Heart right ventricle (tissue), 16 donors: ENCODE measurements around the gene SOAT2. TPM values are rescaled to one million over a fixed set of nuclear protein-coding genes. Genes with fewer than 3 reads are reported as not detected.

Experiments used
- ATAC-seq, 8 donors: fragments of 200-7000 bp; cut with Tn5 transposase; one replicate each; pipeline ENCODE4 v1.9.1; 2020; ENCODE audit warnings: mild to moderate bottlenecking in 8 of 8, moderate library complexity in 8 of 8, moderate number of reproducible peaks in 1 of 8
- DNase-seq, 2 donors: peaks; one replicate each; pipeline ENCODE4 v3.0.0-alpha.2; 2020
- H3K27ac ChIP-seq, 10 donors: fragments of 200-600 bp; sonication (generic) in 2 of 10; one replicate each; pipeline versions ENCODE4 v1.5.0 to v1.8.0; 2020 to 2022; ENCODE audit warnings: mild to moderate bottlenecking in 3 of 10
- H3K27me3 ChIP-seq, 7 donors: fragments of 200-600 bp; one replicate each; pipeline ENCODE4 v1.8.0; 2021 to 2022; ENCODE audit warnings: mild to moderate bottlenecking in 2 of 7
- H3K36me3 ChIP-seq, 9 donors: fragments of 200-600 bp; sonication (generic) in 1 of 9; one replicate each; pipeline versions ENCODE4 v1.5.0 to v1.8.0; 2020 to 2022; ENCODE audit warnings: mild to moderate bottlenecking in 2 of 9
- H3K4me1 ChIP-seq, 9 donors: fragments of 200-600 bp; sonication (generic) in 1 of 9; one replicate each; pipeline versions ENCODE4 v1.5.0 to v1.8.0; 2020 to 2022; ENCODE audit warnings: mild to moderate bottlenecking in 4 of 9
- H3K4me3 ChIP-seq, 10 donors: fragments of 200-600 bp; sonication (generic) in 2 of 10; one replicate each; pipeline versions ENCODE4 v1.5.0 to v1.8.0; 2020 to 2022; ENCODE audit warnings: mild to moderate bottlenecking in 7 of 10, moderate library complexity in 2 of 10
- H3K9me3 ChIP-seq, 11 donors: fragments of 200-600 bp in 10 of 11; sonication (generic) in 2 of 11; one replicate each; pipeline versions ENCODE4 v1.5.0 to v1.8.0; 2013 to 2022; ENCODE audit warnings: mild to moderate bottlenecking in 2 of 11, control low read depth in 1 of 11, moderate library complexity in 1 of 11
- WGBS, 2 donors: extraction: QIAGEN DNeasy Blood & Tissue Kit; methylation state at CpG; one replicate each; pipeline ENCODE4 v1.1.7; 2013; ENCODE audit warnings: inconsistent platforms in 1 of 2; 5-methylcytosine and 5-hydroxymethylcytosine counted together
- intact Hi-C, 10 donors: fragments of 100-400 bp; cut with DNase I; formaldehyde crosslinking; loops; one replicate each; pipeline versions ENCODE4 v1.11.1 to v1.14.2; 2022
- polyA plus RNA-seq, 2 donors: library from polyadenylated mRNA; stranded (reverse); fragments of 200-250 nt; gene quantifications; one replicate each; pipeline ENCODE4 v1.2.3, GENCODE V29; 2013
- total RNA-seq, 10 donors: library from RNA; stranded (reverse); fragmentation: NEBNext Ultra II Directional in 3 of 10; extraction: Animal tissue kit (Norgen Biotek cat#: 25700) in 3 of 10; gene quantifications; one replicate each; pipeline versions ENCODE4 v1.2.1 to v1.2.4, GENCODE V29; 2021 to 2023
- TF ChIP-seq, protein P1 (sequence below), 9 donors: fragments of 200-600 bp; sonication (generic) in 2 of 9; IDR thresholded peaks; one replicate each; pipeline versions ENCODE4 v1.5.0 to v1.8.0; 2021 to 2022; ENCODE audit warnings: antibody characterized with exemption in 9 of 9, mild to moderate bottlenecking in 5 of 9, moderate library complexity in 1 of 9
- donor health status: Arrhythmogenic right ventricular cardiomyopathy.
- donor health status: ischemic (EF 13 %, LVEDD 7.1; RV severe dilation, severe dysfunction).
- donor health status: healthy with polysubstance abuse.
- donor health status: DM: no; HTN: yes; CAD: no.
- donor health status: DM: no; HTN: no; CAD: no.
- donor health status: ischemic (EF 25% LVEDD 6.9; RV normal size, moderate dysfunction).
- donor health status: ischemic (EF 25% LVEDD 5.7; RV mildly dilated, moderate dysfunction).
- donor health status: healthy.
- donor health status: DM: yes; HTN: yes; CAD: no.
- donor health status: Ischemic cardiomyopathy.
- donor health status: ischemic (EF 35%, LVEDD 5.7; RV mildly dilated, moderate dysfunction).
- donor health status: nonischemic (EF 11% LVEDD 7.7; RV severe dilation, severe dysfunction).
- donor health status: DM: yes; HTN: yes; CAD: no.
- donor health status: PGD.
- donor health status: ischemic (EF 29% LVEDD 5.4; RV normal size, mild dysfunction).
- donor health status: nonischemic (EF 23%, LVEDD 6.1; RV moderate dilation, normal function).

The SOAT2 gene
- total and polyA plus RNA-seq, 12 donors, result 0.03 TPM; not detected in 11

GRCh38 chr12:53056296-53056695 is 47.0 kb upstream of the SOAT2 start:
- Histone ChIP-seq H3K27ac (peak overlapping the region in 3 of 10 donors; percentile 30 to 100 (median 98)), H3K36me3 (peaks cover 3 to 89% (median 51%) of the 10 kb centered on the region in 9 donors)

DNA sequence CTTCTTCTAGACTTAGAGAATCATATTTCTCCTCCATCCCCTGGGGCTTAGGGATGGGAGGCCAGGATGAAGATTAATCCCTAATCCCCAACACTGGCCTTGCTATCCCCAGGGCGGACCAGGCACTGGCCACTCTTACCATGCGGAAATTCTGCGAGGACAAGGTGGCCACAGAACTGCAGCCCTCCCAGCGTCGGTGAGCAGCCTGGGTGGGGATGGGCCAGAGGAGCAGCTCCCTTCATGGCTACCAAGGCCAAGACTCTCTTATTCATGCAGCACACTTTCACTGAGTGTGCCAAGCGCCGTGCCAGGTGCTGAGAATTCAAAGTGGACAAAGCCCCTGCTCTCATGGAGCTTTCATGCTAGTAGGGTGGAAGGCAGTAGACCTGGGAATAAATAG is 46.4 kb upstream of the SOAT2 start:
- peaks cover 3 to 90% (median 56%) of the 10 kb centered on the region in 9 donors for H3K36me3 ChIP-seq
- no peak for DNase-seq
- no peak overlapping the region for H3K4me3 ChIP-seq
- H3K4me1 ChIP-seq, result peaks cover 44 to 99% (median 71%) of the 10 kb centered on the region in 9 donors
- no peaks in the 10 kb centered on the region for H3K27me3 ChIP-seq
- H3K9me3 ChIP-seq, result no peaks in the 10 kb centered on the region
- TF ChIP-seq, protein P1, sequence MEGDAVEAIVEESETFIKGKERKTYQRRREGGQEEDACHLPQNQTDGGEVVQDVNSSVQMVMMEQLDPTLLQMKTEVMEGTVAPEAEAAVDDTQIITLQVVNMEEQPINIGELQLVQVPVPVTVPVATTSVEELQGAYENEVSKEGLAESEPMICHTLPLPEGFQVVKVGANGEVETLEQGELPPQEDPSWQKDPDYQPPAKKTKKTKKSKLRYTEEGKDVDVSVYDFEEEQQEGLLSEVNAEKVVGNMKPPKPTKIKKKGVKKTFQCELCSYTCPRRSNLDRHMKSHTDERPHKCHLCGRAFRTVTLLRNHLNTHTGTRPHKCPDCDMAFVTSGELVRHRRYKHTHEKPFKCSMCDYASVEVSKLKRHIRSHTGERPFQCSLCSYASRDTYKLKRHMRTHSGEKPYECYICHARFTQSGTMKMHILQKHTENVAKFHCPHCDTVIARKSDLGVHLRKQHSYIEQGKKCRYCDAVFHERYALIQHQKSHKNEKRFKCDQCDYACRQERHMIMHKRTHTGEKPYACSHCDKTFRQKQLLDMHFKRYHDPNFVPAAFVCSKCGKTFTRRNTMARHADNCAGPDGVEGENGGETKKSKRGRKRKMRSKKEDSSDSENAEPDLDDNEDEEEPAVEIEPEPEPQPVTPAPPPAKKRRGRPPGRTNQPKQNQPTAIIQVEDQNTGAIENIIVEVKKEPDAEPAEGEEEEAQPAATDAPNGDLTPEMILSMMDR (IDR thresholded peaks at IDR 0.05), result no peak
- H3K27ac ChIP-seq, result peak overlapping the region in 6 of 10 donors; percentile 5 to 100 (median 26)
- WGBS, 2 donors, result 92 to 95% methylated on average over 7 of the region's 7 CpGs
- intact Hi-C loops, result no loop called here
- ATAC-seq, result no peak

More at GRCh38 chr12:53056296-53056695, 47.0 kb upstream of the SOAT2 start:
- intact Hi-C loops, result no loop called here
- Histone ChIP-seq H3K4me3 (no peak overlapping the region), H3K27me3 (no peaks in the 10 kb centered on the region), H3K4me1 (peaks cover 44 to 99% (median 71%) of the 10 kb centered on the region in 9 donors), H3K9me3 (no peaks in the 10 kb centered on the region)
- ATAC-seq (no peak), DNase-seq (no peak)
- WGBS, 2 donors, result 78 to 80% methylated on average over 5 of the region's 5 CpGs
- TF ChIP-seq, protein P1 (IDR thresholded peaks at IDR 0.05), result no peak

GRCh38 chr12:53057816-53058500 is 45.3 kb upstream of the SOAT2 start:
- Histone ChIP-seq H3K27ac (peak overlapping the region in 3 of 10 donors; percentile 22 to 100 (median 28)), H3K9me3 (no peaks in the 10 kb centered on the region), H3K36me3 (peaks cover 3 to 97% (median 63%) of the 10 kb centered on the region in 9 donors), H3K4me3 (no peak overlapping the region), H3K4me1 (peaks cover 46 to 99% (median 71%) of the 10 kb centered on the region in 9 donors), H3K27me3 (no peaks in the 10 kb centered on the region)
- intact Hi-C loops, result no loop called here
- TF ChIP-seq, protein P1 (IDR thresholded peaks at IDR 0.05), result no peak
- no peak for ATAC-seq
- 87 to 88% methylated on average over 13 of the region's 13 CpGs for WGBS, 2 donors
- DNase-seq, result no peak

DNA sequence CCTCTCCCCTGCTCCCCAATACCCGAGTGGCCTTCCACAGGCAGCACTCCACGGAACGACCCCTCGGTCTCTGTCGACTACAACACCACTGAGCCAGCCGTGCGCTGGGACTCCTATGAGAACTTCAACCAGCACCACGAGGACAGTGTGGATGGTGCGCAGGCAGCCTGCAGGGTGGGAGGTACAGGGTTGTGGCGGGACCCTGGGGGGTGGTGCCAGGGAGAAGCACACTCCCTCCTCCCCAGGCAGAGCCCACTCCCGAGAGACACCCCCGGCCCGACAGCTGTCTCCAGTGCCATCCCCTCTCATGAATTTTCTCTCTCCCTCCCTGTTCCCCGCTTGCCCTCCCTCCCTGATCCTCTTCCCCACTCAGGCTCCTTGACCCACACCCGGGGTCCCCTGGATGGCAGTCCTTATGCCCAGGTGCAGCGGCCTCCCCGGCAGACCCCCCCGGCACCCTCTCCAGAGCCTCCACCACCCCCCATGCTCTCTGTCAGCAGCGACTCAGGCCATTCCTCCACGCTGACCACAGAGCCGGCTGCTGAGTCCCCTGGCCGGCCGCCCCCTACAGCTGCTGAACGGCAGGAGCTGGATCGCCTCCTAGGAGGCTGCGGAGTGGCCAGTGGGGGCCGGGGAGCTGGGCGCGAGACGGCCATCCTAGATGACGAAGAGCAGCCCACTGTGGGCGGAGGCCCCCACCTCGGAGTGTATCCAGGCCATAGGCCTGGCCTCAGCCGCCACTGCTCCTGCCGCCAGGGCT is 44.4 kb upstream of the SOAT2 start:
- DNase-seq (no peak), ATAC-seq (peak in 1 of 8 donors; percentile 0)
- no peak overlapping the region for H3K4me3 ChIP-seq
- TF ChIP-seq, protein P1 (IDR thresholded peaks at IDR 0.05), result no peak
- intact Hi-C loops, result no loop called here
- H3K4me1 ChIP-seq, result peaks cover 45 to 99% (median 71%) of the 10 kb centered on the region in 9 donors
- WGBS, 2 donors, result 79 to 82% methylated on average over 35 of the region's 35 CpGs
- H3K27me3 ChIP-seq, result no peaks in the 10 kb centered on the region
- no peaks in the 10 kb centered on the region for H3K9me3 ChIP-seq
- H3K27ac ChIP-seq, result peak overlapping the region in 6 of 10 donors; percentile 2 to 100 (median 58)
- H3K36me3 ChIP-seq, result peaks cover 3 to 98% (median 69%) of the 10 kb centered on the region in 9 donors
